Measurements from ENCODE around the gene VSX1.

The VSX1 gene

DNA sequence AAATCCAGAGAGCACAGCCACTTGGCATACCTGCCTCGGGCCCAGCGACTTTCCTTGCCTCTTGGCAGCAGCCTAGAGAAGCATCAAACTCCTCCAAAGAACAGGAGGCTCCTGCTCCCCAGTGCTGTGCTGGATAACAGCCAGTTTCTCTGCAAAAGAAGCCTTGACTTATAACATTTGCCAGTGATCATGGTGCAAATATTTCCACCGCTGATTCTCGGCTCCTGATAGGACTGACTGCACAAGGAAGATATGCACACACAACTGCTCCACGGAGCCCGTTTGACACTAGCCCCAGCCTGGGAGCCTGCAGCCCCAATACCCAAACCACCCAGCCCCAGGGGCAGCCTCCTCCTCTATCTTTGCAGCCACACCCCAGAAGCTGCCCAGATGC lies 41.5 kb downstream of the VSX1 start:
- DNase-seq (ENCODE audit: low spot score), result no peak

DNA sequence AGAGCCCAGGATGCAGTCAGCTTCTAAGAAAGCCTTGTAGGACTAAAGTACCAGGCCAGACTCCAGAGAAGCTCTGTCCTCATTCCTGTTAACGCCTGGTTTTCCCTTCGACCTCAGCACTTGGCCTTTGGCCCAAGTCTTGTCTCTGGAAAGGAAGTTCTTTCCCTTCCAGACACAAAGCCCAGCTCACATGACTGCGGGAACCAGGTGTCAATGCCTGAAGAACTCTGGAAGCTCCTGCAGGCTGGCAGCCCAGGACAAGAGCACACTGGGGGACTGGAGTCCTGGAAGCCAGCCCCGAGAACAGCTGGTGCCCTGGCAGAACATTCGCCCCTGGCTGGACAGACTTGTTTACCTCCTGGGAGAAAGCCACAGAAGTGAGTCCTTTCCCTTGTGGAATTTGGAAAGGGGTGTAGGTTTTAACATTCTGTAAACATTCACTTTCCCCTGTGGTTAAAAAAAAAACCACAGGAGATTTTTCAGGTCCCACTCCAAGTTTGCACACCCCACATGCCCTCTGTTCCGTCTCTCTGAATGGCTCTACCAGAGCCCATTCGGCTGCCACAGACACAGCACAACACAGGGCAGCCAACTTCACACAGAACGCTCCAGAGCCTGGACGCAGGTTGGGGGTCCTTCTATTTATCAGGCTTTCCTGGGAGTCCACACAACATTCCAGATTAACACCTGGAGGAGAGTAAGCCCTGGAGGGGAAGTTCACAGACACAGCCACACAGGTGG lies 42.1 kb downstream of the VSX1 start:
- DNase-seq (ENCODE audit: low spot score), result no peak

DNA sequence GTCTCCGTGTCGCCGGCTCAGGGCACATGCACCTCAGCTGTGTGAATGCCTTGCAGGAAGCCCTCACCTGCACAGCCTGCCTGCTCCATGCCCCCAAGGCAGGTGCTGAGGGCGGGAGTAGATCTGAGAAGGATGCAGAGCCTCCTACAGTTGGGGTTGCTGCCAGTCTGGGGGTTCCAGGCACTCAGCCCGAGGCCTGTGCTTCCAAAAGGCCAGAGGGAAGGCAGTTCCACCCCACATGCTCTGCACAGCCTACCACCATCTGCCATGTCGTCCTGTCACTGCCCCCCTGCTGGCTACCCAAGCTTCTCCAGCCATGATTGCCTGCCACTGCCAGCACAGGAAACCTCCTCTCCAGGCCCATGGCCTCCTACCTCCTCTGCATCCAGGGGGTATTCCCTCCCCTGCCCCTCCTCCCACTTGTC lies 43.3 kb downstream of the VSX1 start:
- no peak for DNase-seq (ENCODE audit: low spot score)

DNA sequence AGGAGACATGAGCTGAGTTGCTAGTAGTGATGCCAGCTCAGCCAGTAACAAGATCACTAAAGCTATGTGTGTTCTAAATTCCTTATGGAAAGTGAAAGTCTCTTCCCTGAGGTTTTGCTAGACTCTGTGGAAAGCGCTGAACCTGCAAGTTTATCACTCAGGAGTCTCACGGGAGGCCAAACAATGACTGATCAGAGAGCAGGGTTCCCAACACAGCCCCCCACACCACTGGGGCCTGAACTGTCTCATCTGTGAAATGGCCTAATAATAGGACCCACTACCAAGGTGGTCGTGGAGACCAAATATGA lies 43.9 kb downstream of the VSX1 start:
- DNase-seq (ENCODE audit: low spot score), result no peak

DNA sequence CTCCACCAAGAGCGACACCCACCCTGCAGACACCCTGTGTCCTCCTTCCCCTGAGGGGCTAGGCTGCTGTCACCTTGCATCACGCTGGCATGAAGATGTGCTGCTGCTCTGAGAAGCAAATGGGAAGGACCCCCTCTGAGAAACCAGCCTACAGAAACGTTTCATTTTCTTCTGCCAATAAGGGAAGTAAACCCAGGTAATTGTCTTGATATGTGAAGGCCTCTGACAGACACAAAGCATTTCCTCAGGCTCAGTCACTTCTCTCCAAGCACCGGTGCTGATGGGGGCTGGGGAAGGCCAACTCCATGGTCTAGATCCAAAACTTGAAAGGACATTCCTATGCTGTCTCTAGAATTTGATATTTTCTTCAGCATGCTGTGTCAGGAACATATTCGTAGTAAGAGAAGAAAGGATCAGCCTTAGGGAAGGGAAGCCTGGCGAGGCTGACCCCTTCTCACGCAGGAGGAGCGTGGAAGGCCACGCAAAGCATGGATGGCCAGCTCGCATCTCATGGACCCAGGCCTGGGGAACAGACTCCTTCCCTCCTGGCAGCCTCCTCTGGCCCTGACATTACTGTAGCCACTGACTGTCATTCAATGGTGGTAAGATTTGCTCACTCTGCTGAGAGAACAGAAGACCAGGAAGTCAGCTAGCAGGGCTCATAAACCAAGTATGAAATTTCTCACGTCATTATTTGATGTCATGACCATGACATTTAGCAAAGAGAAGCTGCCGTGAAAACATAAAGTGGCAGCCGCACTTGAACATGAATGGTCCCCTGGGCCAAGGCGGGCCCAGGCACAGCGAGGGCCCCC lies 44.4 kb downstream of the VSX1 start:
- no peak for DNase-seq (ENCODE audit: low spot score)

DNA sequence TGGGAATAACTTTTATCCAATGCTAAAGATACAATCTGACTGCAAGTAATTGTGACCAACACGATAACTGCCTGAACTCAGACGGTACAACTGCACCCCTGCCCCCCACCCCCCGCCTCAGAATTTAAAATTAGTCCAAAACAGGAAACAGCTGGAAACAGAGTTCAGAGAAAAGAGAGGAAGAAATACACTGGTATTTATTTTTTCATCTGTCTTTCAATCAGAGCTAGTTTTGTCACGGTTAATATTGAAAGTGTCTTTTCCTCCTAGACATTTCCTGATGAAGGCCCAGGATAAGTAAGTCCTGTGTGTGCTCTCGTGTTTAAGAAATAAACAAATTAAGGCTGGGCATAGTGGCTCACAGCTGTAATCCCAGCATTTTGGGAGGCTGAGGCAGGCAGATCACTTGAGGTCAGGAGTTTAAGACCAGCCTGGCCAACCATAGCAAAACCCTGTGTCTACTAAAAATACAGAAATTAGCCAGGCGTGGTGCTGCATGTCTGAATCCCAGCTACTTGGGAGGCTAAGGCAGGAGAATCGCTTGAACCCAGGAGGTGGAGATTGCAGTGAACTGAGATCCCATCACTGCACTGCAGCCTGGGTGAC lies 45.5 kb downstream of the VSX1 start:
- no peak for DNase-seq (ENCODE audit: low spot score)

DNA sequence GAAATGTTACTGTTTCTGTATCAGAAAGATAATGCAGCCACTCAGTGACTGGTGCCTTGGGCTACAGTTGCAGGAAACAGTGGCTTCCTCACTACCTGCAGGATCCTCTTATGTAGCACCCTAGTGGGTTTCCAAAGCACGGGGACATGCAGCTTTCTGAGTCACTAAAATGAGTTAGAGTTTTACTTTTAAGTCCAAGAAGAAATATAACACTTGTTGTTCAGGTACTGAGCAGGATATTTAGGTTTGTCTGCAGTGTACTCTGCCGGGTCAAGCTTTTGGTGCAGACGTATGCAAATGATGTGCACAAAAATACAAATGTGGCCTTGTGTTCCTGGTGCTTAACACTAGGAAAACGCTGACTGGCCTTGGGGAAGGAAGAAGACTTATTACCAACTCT lies 46.0 kb downstream of the VSX1 start:
- peak; percentile 29 for DNase-seq (ENCODE audit: low spot score)

DNA sequence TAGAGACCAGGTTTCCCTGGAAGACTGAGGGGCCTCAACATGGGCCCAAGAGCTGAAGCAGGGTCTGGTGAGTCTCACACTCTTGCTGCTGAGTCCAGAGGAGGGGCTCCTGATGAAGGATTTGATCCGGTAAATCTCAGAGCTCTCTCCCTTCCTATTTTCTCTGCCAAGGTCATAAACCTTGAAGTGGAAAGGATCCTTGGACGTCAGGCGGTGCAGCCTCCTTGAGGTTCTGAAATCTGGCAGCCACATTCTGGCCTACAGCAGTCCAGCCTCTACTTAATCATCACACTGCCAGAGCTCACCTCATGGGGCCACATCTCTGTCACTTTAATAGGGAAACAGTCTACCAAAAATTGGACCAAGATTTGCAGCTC lies 48.0 kb downstream of the VSX1 start:
- DNase-seq (ENCODE audit: low spot score), result no peak

DNA sequence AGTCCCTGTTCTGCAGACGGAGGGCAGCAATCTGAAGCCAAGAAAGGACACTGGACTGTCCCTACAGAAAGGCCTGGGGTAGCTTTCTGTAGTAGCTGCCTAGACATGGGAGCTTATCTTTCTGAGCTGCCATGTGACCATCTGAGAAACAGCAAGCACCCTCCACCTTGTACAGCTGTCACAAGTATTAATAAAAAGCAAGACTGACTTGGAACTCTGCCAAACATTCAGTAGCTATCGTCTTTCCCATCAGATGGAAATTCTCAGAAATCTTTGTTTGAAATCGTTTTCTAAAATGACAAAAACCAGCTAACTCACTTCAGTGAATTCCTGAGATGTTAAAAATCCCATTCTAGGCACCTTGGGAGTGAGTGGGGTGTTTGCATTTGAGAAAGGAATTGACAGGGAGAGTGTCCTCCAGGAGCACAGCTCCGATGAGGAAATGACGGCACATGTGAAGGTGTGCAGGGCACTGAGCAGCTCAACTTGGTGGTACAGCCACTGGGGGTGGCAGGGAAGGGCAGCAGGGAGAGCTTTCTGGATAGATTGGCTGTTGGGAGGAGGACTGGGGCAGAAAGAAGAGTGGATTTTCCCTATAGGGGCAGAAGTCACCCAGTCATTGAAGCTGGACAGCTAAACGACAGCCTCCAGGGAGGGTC lies 48.5 kb downstream of the VSX1 start:
- no peak for DNase-seq (ENCODE audit: low spot score)

DNA sequence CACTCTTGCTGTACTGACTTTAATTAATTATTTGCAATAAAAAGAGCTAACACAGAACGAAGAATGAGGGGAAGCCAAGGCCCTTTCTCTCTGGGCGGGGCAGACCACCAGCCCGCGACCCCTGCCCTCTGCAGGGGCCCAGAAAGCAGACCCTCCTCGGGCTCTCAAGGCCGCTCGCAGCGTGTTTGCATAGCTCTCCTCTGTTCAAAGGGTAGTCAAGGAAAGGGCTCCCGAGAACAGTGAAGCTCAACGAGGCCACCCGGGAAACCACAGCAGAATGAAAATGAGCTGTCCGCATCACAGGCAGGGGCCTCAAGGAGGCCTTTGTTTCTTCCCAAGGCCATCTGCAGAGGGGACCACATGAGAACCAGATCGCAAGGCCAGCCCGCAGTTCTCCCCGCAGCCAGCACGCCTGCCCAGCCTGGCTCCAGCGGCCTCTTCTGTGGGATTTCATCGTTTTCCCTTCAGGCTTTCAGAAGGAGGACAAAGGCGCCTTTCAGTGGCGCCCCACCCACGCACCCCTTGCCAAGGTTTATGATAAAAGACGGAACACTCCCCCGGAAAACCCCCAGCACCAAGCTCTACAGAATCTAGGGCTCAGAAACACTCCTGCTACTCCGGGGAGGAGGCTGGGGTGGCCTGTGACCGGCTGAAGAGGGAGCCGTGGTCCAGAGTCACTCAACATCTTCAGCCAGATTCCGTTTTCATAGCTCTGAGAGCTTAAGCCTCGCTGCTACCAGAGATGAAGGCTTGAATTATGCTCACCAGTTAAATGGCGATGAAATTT lies 49.3 kb downstream of the VSX1 start:
- no peak for DNase-seq (ENCODE audit: low spot score)

DNA sequence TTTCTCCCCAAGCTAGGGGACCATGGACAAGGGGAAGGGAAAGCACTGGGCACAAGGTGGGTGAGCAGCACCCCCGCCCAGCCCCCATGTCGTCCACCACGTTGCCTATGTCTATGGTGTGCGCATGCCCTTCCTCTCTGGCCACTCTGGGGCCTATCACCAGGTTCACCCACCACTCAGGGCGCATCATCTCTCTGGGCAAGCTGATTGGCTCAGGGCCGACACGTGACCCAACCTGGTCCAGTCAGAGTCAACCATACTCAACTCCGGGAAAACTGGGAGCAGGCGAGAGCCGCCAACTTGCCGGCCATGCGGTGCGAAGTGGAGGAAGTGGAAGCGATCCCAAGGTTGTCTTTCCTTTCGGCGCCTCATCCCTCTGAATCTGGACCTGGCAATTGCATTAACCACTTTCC lies 49.9 kb downstream of the VSX1 start:
- no peak for DNase-seq (ENCODE audit: low spot score)

DNA sequence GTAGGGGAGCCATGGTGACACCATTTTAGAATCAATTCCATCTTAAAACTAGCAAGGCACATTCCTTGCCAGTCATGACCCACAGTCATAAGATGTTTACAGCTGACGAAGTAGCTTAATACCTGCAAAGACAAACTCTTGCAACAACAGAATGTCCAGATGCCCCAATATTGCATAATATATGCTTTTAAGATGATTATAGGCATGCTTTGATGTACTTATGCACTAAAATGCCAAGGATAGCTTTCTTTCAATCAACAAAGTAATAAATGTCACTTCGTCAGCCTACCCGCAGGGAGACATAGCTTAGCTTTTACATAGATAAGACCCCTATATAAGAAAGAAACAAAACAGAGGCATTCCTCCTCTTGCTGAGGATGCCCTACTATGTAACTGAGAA lies 50.7 kb downstream of the VSX1 start:
- DNase-seq (ENCODE audit: low spot score), result no peak

DNA sequence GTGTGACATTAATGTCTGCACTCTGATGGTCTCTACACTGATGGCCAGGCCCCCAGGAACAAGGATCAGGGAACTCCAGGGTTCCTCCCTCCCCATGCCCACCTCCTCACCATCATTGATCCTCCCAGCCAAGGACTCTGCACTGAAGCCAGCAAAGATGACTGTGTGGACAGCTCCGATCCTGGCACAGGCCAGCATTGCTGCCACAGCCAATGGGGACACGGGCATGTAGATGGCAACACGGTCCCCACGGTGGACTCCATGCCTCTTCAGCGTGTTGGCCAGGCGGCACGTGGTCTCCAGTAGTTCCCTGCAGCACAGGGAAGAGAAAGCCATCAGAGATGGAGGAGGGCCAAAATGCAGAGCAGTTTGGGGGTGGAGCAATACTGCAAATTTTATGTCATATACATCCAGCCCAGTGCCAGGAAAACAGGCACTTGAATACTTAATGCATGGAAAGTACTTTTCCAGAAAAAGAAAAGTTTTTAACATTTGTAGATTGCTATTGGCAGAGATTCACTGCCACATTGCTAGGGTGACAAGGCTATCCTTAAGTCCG lies 51.2 kb downstream of the VSX1 start:
- DNase-seq (ENCODE audit: low spot score), result no peak

DNA sequence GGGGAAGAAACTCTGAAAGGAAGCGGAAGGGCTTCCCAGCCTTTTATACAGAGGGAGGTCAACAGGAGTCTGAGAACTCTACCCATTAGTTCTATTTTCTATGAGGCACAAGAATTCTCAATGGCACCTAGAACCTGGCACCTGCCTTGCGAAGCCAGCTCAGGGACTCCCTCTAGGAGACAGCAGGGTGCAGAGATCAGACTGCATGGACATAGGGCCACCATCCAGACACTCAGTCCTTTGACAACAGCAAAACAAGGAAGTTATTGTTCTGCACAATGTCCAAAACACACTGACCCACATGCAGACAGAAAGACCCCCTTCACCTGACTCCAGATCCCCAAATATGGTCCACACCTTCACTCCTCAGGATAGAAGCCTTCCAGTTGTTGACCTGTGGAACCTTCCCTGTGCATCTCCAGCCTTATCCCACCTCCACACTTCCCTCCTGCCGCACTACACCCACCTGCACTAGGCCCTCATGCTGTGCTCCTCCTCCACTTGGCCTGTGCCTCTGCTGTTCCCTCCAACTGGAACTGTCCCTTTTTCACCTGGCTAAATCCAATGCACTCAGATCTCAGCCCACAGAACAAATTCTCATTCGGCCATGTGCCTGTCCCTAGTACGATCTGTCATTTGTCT lies 51.8 kb downstream of the VSX1 start:
- no peak for DNase-seq (ENCODE audit: low spot score)

DNA sequence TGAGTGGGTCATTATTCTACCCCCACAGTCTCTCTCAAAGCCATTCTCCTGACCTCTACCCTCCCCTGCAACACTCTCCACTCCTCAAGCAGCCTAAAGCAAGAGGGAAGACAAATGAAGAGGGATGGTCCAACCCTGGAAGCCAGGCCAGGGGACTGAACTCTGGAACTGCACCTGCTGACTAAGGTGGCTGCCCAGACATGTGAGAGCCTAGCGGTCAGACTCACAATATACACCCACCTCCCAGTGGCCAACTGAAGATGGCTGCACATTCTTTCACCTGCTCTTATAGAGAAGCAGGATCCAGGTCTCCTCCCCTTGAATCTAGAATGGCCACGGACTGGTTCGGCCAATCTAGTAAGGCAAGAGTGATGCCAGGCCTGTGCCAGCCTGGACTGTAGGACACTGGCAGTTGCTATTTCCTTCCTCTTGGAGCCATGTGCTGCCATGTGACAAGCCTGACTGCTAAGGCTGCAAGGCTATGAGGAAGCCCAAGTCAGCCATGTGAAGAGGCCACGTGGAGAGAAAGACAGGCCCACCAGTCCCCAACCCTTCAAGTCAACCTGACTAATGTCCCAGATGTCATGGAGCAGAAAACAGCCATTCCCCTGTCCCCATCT lies 55.8 kb downstream of the VSX1 start:
- DNase-seq (ENCODE audit: low spot score), result no peak

Data from CD4-positive, alpha-beta T cell treated with Interleukin-2 at 100 ng/mL for 4 hours (primary cell).